RPMI8226 (cell line): ENCODE results near the gene ZDHHC8.

Source experiments
- DNase-seq: peaks from one replicate; pipeline ENCODE4 v3.0.0-alpha.2; 2015

Gene ZDHHC8

GRCh38 chr22:20131597-20131858, at the start of gene ZDHHC8:
Gene ZDHHC8 (plus strand): TSS chr22:20131804. CDS start chr22:20131948, 144 bp downstream.
- no peak for DNase-seq

DNA sequence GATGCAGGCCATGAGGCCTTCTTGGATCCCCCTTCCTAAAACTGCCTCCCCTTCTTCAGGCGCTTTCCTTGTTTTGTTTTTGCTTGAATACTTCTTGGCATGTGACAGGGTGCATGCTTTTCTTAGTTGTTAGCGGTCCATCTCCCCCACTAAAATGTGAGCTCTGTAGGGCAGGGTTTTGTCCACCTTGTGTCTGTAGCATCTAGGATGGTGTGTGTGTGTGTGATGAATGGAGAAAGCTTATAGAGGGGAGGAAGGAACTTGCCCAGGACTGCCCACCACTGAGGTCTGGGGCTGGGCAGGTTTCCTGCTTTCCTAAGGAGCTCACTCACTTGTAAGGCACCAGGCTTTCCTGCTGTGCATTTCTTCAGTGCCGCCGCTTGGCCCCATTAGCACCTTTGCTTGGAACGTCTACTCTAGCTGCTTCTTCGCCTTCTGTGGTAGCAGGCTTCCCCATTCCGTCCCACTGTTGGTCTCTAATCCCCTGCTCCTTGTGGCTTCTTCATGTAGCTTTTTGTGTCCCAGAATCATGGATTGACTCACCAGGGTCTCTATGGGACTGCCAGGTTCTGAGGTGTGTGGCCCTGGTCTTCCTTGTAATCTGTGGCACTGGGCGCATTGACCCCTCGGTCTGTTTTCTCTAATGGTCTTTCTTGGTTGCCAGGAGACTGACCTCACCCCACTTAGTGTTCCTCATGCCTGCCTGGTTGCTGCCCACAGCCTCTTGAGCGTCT, 48.3 kb upstream of the ZDHHC8 start:
- no peak for DNase-seq

DNA sequence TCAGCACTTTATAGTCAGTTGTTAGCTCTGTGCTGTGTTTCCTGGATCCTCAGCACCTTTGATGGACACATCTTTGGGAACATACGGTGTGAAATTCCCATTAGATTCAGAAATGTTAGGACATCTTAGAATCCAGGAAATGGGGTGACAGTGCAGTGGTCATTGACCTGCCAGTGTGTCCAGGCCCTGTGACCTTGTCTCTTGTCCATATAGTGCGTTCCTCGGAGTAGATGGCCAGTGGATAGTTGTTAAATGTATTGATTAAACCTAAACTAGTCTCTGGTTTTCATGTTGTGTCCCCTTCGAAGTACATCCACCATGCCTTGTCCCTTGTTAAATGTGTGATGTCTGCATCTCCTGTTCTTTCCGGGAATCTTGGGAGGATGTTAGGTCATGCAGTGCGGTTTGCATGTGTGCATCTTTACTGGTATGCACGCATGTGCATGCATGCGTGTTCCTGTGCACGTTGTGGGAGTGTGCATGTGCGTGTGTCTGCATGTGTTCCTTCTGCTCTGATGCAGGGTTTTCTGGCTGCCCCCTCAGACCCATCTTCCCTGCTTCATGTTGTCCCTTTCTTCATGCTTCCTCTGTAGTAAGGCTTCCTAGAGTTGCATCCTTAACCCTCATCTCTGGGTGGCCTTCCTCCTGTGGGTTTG, 47.6 kb upstream of the ZDHHC8 start:
- DNase-seq = no peak

DNA sequence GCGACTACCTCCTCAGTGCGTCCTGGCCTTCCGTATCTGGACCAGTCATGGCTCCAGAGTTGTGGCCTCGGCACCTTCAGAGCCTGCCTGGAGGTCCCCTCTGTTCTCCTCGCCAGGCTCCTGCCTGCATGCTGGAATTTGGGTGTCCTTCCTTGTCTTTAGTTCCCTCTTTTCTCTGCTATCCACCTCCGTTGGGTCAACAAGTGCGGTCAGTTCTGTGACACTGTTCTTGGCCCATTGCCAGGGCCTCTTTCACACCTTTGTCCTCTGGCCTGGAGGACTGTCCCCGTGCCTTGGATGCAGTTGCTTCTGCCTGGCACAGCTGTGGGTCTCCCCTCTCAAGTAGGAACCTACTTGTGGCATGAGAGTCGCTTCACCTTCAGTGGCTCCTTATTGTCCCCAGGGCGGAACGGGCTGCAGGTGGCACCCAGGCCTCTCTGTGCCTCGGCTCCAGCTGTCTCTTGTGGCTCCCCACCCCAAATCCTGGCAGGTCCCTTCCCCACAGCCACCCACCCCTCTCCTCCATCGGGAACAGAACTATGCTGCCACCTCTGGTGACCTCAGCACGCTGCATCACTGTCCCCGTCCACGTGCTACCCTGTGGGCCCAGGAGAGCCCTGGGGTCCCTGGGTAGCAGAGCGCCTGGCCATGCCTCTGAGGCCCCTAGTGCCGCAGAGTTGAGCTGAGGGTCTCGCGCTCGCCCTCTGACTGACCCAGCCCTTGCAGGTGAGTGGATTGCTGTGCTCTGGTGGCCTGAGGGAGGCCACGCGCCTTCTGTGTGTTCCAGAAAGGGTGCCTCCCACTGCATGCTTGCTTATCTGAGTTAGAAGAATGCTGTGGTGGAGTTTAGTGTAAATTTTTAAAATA, 46.8 kb upstream of the ZDHHC8 start:
- no peak for DNase-seq

GRCh38 chr22:20085651-20086050, 46.0 kb upstream of the ZDHHC8 start:
- DNase-seq = no peak

DNA sequence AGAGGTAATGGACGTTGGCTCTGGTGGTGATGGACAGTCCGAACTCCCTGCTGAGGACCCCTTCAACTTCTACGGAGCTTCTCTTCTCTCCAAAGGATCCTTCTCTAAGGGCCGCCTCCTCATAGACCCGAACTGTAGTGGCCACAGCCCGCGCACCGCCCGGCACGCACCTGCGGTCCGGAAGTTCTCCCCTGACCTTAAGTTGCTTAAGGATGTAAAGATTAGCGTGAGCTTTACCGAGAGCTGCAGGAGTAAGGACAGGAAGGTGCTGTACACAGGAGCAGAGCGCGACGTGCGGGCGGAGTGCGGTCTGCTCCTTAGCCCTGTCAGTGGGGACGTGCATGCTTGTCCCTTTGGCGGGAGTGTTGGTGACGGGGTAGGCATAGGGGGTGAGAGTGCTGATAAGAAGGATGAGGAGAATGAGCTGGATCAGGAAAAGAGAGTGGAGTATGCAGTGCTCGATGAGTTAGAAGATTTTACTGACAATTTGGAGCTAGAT, 45.5 kb upstream of the ZDHHC8 start:
- no peak for DNase-seq

GRCh38 chr22:20086763-20087162, 44.8 kb upstream of the ZDHHC8 start:
- DNase-seq = no peak

DNA sequence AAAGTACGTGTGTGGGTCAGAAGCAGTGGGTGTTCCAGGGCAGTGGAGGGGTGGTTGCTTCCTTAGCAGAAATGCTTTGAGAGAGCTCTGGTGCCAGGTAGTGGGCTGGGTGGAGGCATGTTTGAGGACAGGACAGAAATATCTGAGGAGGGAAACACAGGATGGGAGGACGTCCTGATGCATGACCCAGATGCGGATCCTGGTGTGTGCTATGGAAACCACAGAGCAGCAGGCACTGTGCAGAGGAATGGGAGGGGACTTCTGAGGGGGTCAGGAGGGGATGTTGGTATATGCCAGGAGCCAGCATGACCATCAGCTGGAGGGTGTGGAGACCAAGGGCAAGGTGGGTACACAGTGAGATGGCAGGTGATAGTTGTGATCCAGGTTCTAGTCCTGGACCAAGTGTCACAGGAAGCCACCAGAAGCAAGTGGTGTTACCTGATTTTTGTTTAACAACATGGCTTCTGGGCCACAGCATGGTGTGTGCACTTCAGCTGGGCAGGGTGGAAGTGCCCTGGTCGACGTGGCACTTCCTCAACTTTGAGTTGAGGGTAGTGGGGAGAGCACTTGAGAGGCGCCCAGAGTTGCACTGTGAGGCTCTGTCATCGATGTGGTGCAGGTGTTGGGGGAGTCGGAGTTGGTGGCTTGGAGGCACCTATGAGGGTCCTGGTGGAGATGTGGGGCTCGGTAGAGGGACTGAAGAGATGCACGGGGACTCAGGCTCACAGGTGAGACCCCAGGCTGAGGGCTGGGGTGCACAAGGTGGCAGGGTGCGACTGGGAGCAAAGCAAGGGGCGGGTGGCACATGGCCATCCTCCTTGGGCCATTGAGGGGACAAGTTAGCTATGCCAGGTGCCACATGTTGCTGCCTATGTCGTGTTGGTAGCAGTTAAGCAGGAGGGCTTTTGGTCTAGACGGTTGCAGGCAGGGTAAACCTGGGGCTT, 44.0 kb upstream of the ZDHHC8 start:
- DNase-seq = no peak

- DNase-seq = no peak
Observed at GRCh38 chr22:20088263-20088648, 43.3 kb upstream of the ZDHHC8 start.

GRCh38 chr22:20089226-20089976, 42.2 kb upstream of the ZDHHC8 start:
- no peak for DNase-seq

- DNase-seq = no peak
Observed at GRCh38 chr22:20089977-20090729, 41.5 kb upstream of the ZDHHC8 start.

- no peak for DNase-seq
Observed at GRCh38 chr22:20090730-20091240, 40.8 kb upstream of the ZDHHC8 start.

GRCh38 chr22:20091690-20092476, 39.7 kb upstream of the ZDHHC8 start:
- DNase-seq = no peak

DNA sequence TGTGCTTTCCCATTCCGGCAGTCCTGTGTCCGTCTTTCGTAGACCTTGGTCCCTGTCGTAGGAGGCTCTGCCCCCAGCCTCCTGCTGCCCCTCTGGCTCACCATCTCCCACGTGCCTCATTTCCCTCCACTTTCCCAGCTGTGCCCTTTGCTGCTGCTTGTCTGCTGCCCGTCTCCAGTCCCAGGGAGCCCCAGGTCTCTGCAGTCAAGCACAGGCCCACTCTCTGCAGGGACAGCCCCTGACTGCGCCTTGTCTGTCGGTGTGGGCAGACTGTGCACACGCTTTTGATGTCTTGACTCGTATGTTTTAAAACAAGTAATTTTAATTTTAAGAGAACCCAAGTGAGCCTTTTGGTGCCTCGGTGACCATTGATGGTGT, 39.1 kb upstream of the ZDHHC8 start:
- DNase-seq = no peak

- no peak for DNase-seq
Observed at GRCh38 chr22:20093418-20094196, 38.0 kb upstream of the ZDHHC8 start.

GRCh38 chr22:20094197-20094807, 37.3 kb upstream of the ZDHHC8 start:
- no peak for DNase-seq

GRCh38 chr22:20095521-20095920, 36.1 kb upstream of the ZDHHC8 start:
- no peak for DNase-seq

GRCh38 chr22:20096574-20097420, 34.8 kb upstream of the ZDHHC8 start:
- no peak for DNase-seq
